SW480 (cell line): ENCODE measurements around the gene LGI1.
A peak's percentile ranks its signal among the peaks of the same experiment; 100 is the strongest.
"Not testable (repeated sequence)": the region's sequence is repeated elsewhere in the genome, so short reads cannot be mapped to it uniquely, and the experiment has no call there.

Source experiments
- DNase-seq: peaks from one replicate; pipeline ENCODE4 v3.0.0-alpha.2; 2016; ENCODE audit warnings: low spot score

LGI1 gene

GRCh38 chr10:93807371-93807770 is 49.6 kb downstream of the LGI1 start:
- DNase-seq: no peak

- no peak for DNase-seq
Observed at GRCh38 chr10:93812659-93813338, 55.1 kb downstream of the LGI1 start.

- peak; percentile 57 for DNase-seq
Observed at GRCh38 chr10:93813507-93814465, 56.0 kb downstream of the LGI1 start.

- peak; percentile 34 for DNase-seq
Observed at GRCh38 chr10:93815304-93816096, 57.8 kb downstream of the LGI1 start.

GRCh38 chr10:93816123-93816747 is 58.5 kb downstream of the LGI1 start:
- peak; percentile 52 for DNase-seq

GRCh38 chr10:93818086-93818485 is 60.4 kb downstream of the LGI1 start:
- no peak for DNase-seq

- DNase-seq: no peak
Observed at GRCh38 chr10:93819520-93819919, 61.8 kb downstream of the LGI1 start.

GRCh38 chr10:93820434-93820833 is 62.7 kb downstream of the LGI1 start:
- peak; percentile 18 for DNase-seq

- DNase-seq: peak; percentile 36
Observed at GRCh38 chr10:93821051-93821772, 63.5 kb downstream of the LGI1 start.

- DNase-seq: no peak
Observed at GRCh38 chr10:93826355-93826754, 68.6 kb downstream of the LGI1 start.

GRCh38 chr10:93827056-93827804 is 69.5 kb downstream of the LGI1 start:
- DNase-seq: no peak

GRCh38 chr10:93831065-93831464 is 73.3 kb downstream of the LGI1 start:
- not testable (repeated sequence) for DNase-seq

- DNase-seq: no peak
Observed at GRCh38 chr10:93835770-93836169, 78.0 kb downstream of the LGI1 start.

GRCh38 chr10:93837822-93838221 is 80.1 kb downstream of the LGI1 start:
- DNase-seq: no peak

- DNase-seq: no peak
Observed at GRCh38 chr10:93838278-93838677, 80.5 kb downstream of the LGI1 start.

GRCh38 chr10:93841961-93842360 is 84.2 kb downstream of the LGI1 start:
- DNase-seq: no peak

- DNase-seq: no peak
Observed at GRCh38 chr10:93844979-93845626, 87.4 kb downstream of the LGI1 start.
